ENCODE results near the gene XK. TPM values are rescaled to one million over a fixed set of nuclear protein-coding genes. Genes with fewer than 3 reads are reported as not detected.

Gene XK
- total and polyA plus RNA-seq, 2 donors (not counting 1 experiment from before 2014, with no cell fraction given): 0.15 to 0.30 TPM

GRCh38 chrX:37659047-37659446 lies 26.5 kb upstream of the XK start:
- H3K4me3 ChIP-seq (ENCODE audit: control extremely low read depth in 1 of 5, extremely low read depth in 1 of 5, insufficient read depth in 1 of 5, low read depth in 2 of 5, low read length in 4 of 5): no peak overlapping the region
- H3K9me3 ChIP-seq (ENCODE audit: control extremely low read depth in 1 of 3, control insufficient read depth in 2 of 3, insufficient read depth in 1 of 3, low read length in 2 of 3): no peaks in the 10 kb centered on the region
- H3K9ac ChIP-seq (ENCODE audit: low read length): no peak overlapping the region
- DNase-seq: no peak
- TF ChIP-seq EZH2 (IDR thresholded peaks at IDR 0.05; ENCODE audit: borderline replicate concordance, insufficient read depth, low read depth, low read length, poor library complexity, severe bottlenecking): no peak
- no peak for TF ChIP-seq CTCF (IDR thresholded peaks at IDR 0.05)
- no peaks in the 10 kb centered on the region for H3K79me2 ChIP-seq (ENCODE audit: control insufficient read depth, insufficient read depth, low read length)
- no peak overlapping the region for H2AFZ ChIP-seq (ENCODE audit: insufficient read depth, low read depth, low read length, poor library complexity, severe bottlenecking)
- Mint-ChIP-seq H3K4me1 (no peaks in the 10 kb centered on the region), H3K27ac (no peak overlapping the region), H3K4me3 (no peak overlapping the region), H3K9me3 (ENCODE audit: insufficient read depth) (no peaks in the 10 kb centered on the region), H3K27me3 (peaks cover 2% of the 10 kb centered on the region)
- ATAC-seq (ENCODE audit: low read depth): no peak
- intact Hi-C loops (cut with micrococcal nuclease): no loop called here
- no CpG with 5 or more reads among the region's 1 CpG for WGBS (ENCODE audit: insufficient coverage)
- H3K36me3 ChIP-seq (replicated peaks in 1 of 2; ENCODE audit: control extremely low read depth in 1 of 2, control insufficient read depth in 1 of 2, extremely low read depth in 1 of 2, insufficient read depth in 2 of 2, low read length in 1 of 2): no peaks in the 10 kb centered on the region
- no peak overlapping the region for H3K27ac ChIP-seq (ENCODE audit: low read length in 2 of 2)
- ChIA-PET POLR2A (no interaction called here), CTCF (no interaction called here)
- H4K20me1 ChIP-seq (ENCODE audit: control insufficient read depth, insufficient read depth, low read length, poor library complexity, severe bottlenecking): no peaks in the 10 kb centered on the region
- no peaks in the 10 kb centered on the region for H3K27me3 ChIP-seq (replicated peaks in 1 of 4; ENCODE audit: control extremely low read depth in 1 of 4, control insufficient read depth in 3 of 4, insufficient read depth in 4 of 4, low read length in 3 of 4)
- no peak overlapping the region for H3K4me2 ChIP-seq (replicated peaks; ENCODE audit: low read depth, low read length, poor library complexity, severe bottlenecking)
- no peaks in the 10 kb centered on the region for H3K4me1 ChIP-seq (ENCODE audit: control insufficient read depth in 2 of 2, insufficient read depth in 2 of 2, low read length in 2 of 2)

DNA sequence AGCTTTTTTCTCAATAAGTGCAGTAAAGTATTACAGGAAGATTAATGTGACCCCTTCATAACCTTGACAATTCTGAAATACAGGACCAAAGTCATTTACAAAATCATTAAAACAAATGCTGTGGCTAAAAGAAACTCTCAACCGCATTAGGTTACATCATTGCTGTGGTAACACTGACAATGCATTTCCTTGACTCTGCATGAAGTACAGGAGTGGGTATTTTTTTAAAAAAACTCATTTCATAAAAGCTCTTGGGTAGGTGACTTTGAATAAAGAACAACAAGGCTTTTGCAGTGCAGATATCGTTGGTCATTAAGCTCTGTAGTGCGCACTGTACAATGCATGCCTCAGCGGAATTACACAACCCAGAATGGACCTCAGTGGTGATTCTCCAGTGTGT lies 23.4 kb upstream of the XK start:
- WGBS (ENCODE audit: insufficient coverage): 100% methylated on average over 1 of the region's 4 CpGs

More for the DNA sequence above, 23.4 kb upstream of the XK start:
- no peak overlapping the region for H2AFZ ChIP-seq (ENCODE audit: insufficient read depth, low read depth, low read length, poor library complexity, severe bottlenecking)
- Mint-ChIP-seq H3K9me3 (ENCODE audit: insufficient read depth) (peaks cover 3% of the 10 kb centered on the region), H3K27me3 (no peaks in the 10 kb centered on the region), H3K27ac (no peak overlapping the region), H3K4me1 (no peaks in the 10 kb centered on the region), H3K4me3 (no peak overlapping the region)
- H3K4me3 ChIP-seq (ENCODE audit: control extremely low read depth in 1 of 5, extremely low read depth in 1 of 5, insufficient read depth in 1 of 5, low read depth in 2 of 5, low read length in 4 of 5): no peak overlapping the region
- no peak overlapping the region for H3K4me2 ChIP-seq (replicated peaks; ENCODE audit: low read depth, low read length, poor library complexity, severe bottlenecking)
- ChIA-PET POLR2A (no interaction called here), CTCF (no interaction called here)
- no peaks in the 10 kb centered on the region for H3K36me3 ChIP-seq (replicated peaks in 1 of 2; ENCODE audit: control extremely low read depth in 1 of 2, control insufficient read depth in 1 of 2, extremely low read depth in 1 of 2, insufficient read depth in 2 of 2, low read length in 1 of 2)
- no peak overlapping the region for H3K9ac ChIP-seq (ENCODE audit: low read length)
- TF ChIP-seq EZH2 (IDR thresholded peaks at IDR 0.05; ENCODE audit: borderline replicate concordance, insufficient read depth, low read depth, low read length, poor library complexity, severe bottlenecking) (no peak), CTCF (IDR thresholded peaks at IDR 0.05) (no peak)
- H3K79me2 ChIP-seq (ENCODE audit: control insufficient read depth, insufficient read depth, low read length): no peaks in the 10 kb centered on the region
- DNase-seq (no peak), ATAC-seq (ENCODE audit: low read depth) (no peak)
- no peaks in the 10 kb centered on the region for H3K27me3 ChIP-seq (replicated peaks in 1 of 4; ENCODE audit: control extremely low read depth in 1 of 4, control insufficient read depth in 3 of 4, insufficient read depth in 4 of 4, low read length in 3 of 4)
- no peak overlapping the region for H3K27ac ChIP-seq (ENCODE audit: low read length in 2 of 2)
- no peaks in the 10 kb centered on the region for H3K9me3 ChIP-seq (ENCODE audit: control extremely low read depth in 1 of 3, control insufficient read depth in 2 of 3, insufficient read depth in 1 of 3, low read length in 2 of 3)
- intact Hi-C loops (cut with micrococcal nuclease): no loop called here
- no peaks in the 10 kb centered on the region for H4K20me1 ChIP-seq (ENCODE audit: control insufficient read depth, insufficient read depth, low read length, poor library complexity, severe bottlenecking)
- H3K4me1 ChIP-seq (ENCODE audit: control insufficient read depth in 2 of 2, insufficient read depth in 2 of 2, low read length in 2 of 2): no peaks in the 10 kb centered on the region
